ENCODE results near the gene SCNN1B.

The SCNN1B gene

GRCh38 chr16:23391381-23392222 is 89.5 kb downstream of the SCNN1B start:
- Histone ChIP-seq H3K27ac (ENCODE audit: extremely low read depth, low read depth, low read length) (no peak overlapping the region), H3K4me1 (ENCODE audit: control insufficient read depth, insufficient read depth, low read length) (no peaks in the 10 kb centered on the region), H3K9me3 (ENCODE audit: control insufficient read depth, insufficient read depth, low read depth, low read length) (no peaks in the 10 kb centered on the region), H3K4me3 (ENCODE audit: low read depth, low read length) (no peak overlapping the region), H3K36me3 (ENCODE audit: control insufficient read depth in 2 of 2, insufficient read depth in 1 of 2, low read length in 2 of 2) (peaks cover 0 to 40% of the 10 kb centered on the region in 2 experiments; a peak in 2 of 3 replicates)
- CTCF ChIA-PET, result interaction anchor here (0.5 to 2.2 kb wide), 2 partner anchors 19 to 44 kb away, joined by 3 to 7 read pairs; no protein-coding TSS in a partner anchor
- TF ChIP-seq ZNF692 (tag by site-specific recombination; IDR thresholded peaks at IDR 0.05) (no peak), KLF9 (tag by site-specific recombination; IDR thresholded peaks at IDR 0.05; ENCODE audit: low read depth) (0 out of 2 replicates have a peak, but pooled peaks have one; percentile 31), ZNF362 (tag by site-specific recombination; IDR thresholded peaks at IDR 0.05) (no peak)
- POLR2A ChIA-PET, result interaction anchor here (0.9 kb wide), 1 partner anchor 28 kb away, joined by 5 read pairs; no protein-coding TSS in a partner anchor

- POLR2A ChIA-PET, result no interaction called here
- TF ChIP-seq ZBTB21 (tag by site-specific recombination; IDR thresholded peaks at IDR 0.05) (no peak), ZNF398 (tag by site-specific recombination; IDR thresholded peaks at IDR 0.05) (no peak), ZBTB44 (tag by site-specific recombination; IDR thresholded peaks at IDR 0.05) (no peak), ZNF335 (tag by site-specific recombination; conservative IDR thresholded peaks at IDR 0.05) (no peak), ZNF214 (tag by site-specific recombination; IDR thresholded peaks at IDR 0.05; ENCODE audit: borderline replicate concordance) (no peak), ZNF776 (tag by site-specific recombination; IDR thresholded peaks at IDR 0.05; ENCODE audit: borderline replicate concordance) (no peak), MYNN (tag by site-specific recombination; IDR thresholded peaks at IDR 0.05; ENCODE audit: borderline replicate concordance) (no peak), PATZ1 (tag by site-specific recombination; IDR thresholded peaks at IDR 0.05) (no peak), ZNF518A (tag by site-specific recombination; conservative IDR thresholded peaks at IDR 0.05; ENCODE audit: low read depth) (no peak), HIC1 (tag by site-specific recombination; IDR thresholded peaks at IDR 0.05) (no peak), ZNF223 (tag by site-specific recombination; IDR thresholded peaks at IDR 0.05) (no peak), ZNF777 (tag by site-specific recombination; IDR thresholded peaks at IDR 0.05; ENCODE audit: borderline replicate concordance) (no peak), ZNF785 (tag by site-specific recombination; IDR thresholded peaks at IDR 0.05) (no peak)
Measured at GRCh38 chr16:23392223-23392600, 90.1 kb downstream of the SCNN1B start.

More at GRCh38 chr16:23392223-23392600, 90.1 kb downstream of the SCNN1B start:
- H3K9me3 ChIP-seq (ENCODE audit: control insufficient read depth, insufficient read depth, low read depth, low read length), result no peaks in the 10 kb centered on the region
- H3K36me3 ChIP-seq (ENCODE audit: control insufficient read depth in 2 of 2, insufficient read depth in 1 of 2, low read length in 2 of 2), result peaks cover 0 to 42% of the 10 kb centered on the region in 2 experiments; a peak in 2 of 3 replicates
- H3K4me1 ChIP-seq (ENCODE audit: control insufficient read depth, insufficient read depth, low read length), result no peaks in the 10 kb centered on the region
- H3K4me3 ChIP-seq (ENCODE audit: low read depth, low read length), result no peak overlapping the region
- H3K27ac ChIP-seq (ENCODE audit: extremely low read depth, low read depth, low read length), result no peak overlapping the region
- CTCF ChIA-PET, result interaction anchor here (0.5 to 2.2 kb wide), 2 partner anchors 19 to 43 kb away, joined by 3 to 7 read pairs; no protein-coding TSS in a partner anchor

All from HEK293 (cell line).